RWPE2 (cell line): ENCODE measurements around the gene NECAB2.

ENCODE experiments used
- ATAC-seq: fragments of 200-7000 bp; cut with Tn5 transposase; 3 replicates; pipeline ENCODE4 v1.9.1; 2021; ENCODE audit warnings: low read depth
- DNase-seq: peaks from one replicate; pipeline ENCODE4 v3.0.0-alpha.2; 2020; ENCODE audit warnings: low spot score
- H3K27ac ChIP-seq: fragments of 450-650 bp; 2 replicates; pipeline ENCODE4 v1.5.1; 2017; ENCODE audit warnings: mild to moderate bottlenecking; ENCODE audit not compliant: poor library complexity, severe bottlenecking
- H3K27me3 ChIP-seq: fragments of 250-450 bp; sonication (Bioruptor Pico); 2 replicates; pipeline ENCODE4 v1.5.1; 2021; ENCODE audit warnings: mild to moderate bottlenecking, moderate library complexity; ENCODE audit not compliant: insufficient read depth, poor library complexity, severe bottlenecking
- H3K36me3 ChIP-seq: fragments of 250-450 bp; sonication (Bioruptor Pico); 2 replicates; pipeline ENCODE4 v1.5.1; 2020; ENCODE audit warnings: low read depth, mild to moderate bottlenecking, moderate library complexity
- H3K4me1 ChIP-seq: fragments of 250-450 bp; sonication (Bioruptor Pico); 2 replicates; pipeline ENCODE4 v1.5.1; 2021; ENCODE audit warnings: mild to moderate bottlenecking, moderate library complexity; ENCODE audit not compliant: insufficient read depth, poor library complexity, severe bottlenecking
- H3K4me3 ChIP-seq: fragments of 250-450 bp; sonication (Bioruptor Pico); 2 replicates; pipeline ENCODE4 v1.5.1; 2021; ENCODE audit warnings: mild to moderate bottlenecking, moderate library complexity; ENCODE audit not compliant: severe bottlenecking
- H3K9me3 ChIP-seq: fragments of 250-450 bp; sonication (Bioruptor Pico); 2 replicates; pipeline ENCODE4 v1.5.1; 2021; ENCODE audit warnings: mild to moderate bottlenecking, moderate library complexity; ENCODE audit not compliant: severe bottlenecking
- TF ChIP-seq, protein P1 (sequence below): fragments of 450-650 bp; IDR thresholded peaks from one replicate; pipeline ENCODE4 v1.5.1; 2017; ENCODE audit warnings: mild to moderate bottlenecking, moderate library complexity; ENCODE audit not compliant: poor library complexity, severe bottlenecking

The NECAB2 gene

DNA sequence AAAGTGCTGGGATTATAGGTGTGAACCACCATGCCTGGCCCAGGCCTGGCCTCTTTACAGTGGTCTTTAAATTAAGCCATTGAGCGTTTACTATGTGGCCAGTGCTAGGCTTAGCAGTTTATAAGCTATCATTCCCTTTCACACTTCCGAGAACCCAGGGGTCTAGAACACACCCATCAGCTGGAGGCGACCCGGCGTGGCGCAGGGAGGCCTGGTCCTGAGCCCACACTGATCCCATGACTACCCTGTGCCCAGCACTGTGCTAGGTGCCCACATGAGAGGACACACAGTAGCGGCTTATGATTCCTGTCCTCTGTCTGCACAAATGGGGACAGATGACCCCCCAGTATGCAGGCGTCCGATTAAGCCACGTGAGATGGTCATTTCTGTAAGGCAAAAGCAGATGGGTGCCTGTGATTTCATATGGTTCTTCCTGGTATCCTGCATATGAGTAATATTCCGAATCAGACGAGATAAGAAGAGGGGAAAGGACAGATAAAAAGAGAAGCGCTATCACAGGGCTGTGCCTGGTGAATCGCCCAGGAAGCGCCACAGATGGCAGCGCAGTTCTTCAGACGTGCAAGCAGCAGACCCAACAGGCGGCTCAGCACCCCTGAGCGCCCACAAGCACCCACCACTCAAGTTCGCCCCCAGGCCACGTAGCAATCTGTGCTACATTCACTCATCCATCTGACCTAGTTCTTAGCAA lies 9.8 kb upstream of the NECAB2 start:
- H3K9me3 ChIP-seq: no peaks in the 10 kb centered on the region
- no peak for DNase-seq
- TF ChIP-seq, protein P1, sequence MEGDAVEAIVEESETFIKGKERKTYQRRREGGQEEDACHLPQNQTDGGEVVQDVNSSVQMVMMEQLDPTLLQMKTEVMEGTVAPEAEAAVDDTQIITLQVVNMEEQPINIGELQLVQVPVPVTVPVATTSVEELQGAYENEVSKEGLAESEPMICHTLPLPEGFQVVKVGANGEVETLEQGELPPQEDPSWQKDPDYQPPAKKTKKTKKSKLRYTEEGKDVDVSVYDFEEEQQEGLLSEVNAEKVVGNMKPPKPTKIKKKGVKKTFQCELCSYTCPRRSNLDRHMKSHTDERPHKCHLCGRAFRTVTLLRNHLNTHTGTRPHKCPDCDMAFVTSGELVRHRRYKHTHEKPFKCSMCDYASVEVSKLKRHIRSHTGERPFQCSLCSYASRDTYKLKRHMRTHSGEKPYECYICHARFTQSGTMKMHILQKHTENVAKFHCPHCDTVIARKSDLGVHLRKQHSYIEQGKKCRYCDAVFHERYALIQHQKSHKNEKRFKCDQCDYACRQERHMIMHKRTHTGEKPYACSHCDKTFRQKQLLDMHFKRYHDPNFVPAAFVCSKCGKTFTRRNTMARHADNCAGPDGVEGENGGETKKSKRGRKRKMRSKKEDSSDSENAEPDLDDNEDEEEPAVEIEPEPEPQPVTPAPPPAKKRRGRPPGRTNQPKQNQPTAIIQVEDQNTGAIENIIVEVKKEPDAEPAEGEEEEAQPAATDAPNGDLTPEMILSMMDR: no peak

DNA sequence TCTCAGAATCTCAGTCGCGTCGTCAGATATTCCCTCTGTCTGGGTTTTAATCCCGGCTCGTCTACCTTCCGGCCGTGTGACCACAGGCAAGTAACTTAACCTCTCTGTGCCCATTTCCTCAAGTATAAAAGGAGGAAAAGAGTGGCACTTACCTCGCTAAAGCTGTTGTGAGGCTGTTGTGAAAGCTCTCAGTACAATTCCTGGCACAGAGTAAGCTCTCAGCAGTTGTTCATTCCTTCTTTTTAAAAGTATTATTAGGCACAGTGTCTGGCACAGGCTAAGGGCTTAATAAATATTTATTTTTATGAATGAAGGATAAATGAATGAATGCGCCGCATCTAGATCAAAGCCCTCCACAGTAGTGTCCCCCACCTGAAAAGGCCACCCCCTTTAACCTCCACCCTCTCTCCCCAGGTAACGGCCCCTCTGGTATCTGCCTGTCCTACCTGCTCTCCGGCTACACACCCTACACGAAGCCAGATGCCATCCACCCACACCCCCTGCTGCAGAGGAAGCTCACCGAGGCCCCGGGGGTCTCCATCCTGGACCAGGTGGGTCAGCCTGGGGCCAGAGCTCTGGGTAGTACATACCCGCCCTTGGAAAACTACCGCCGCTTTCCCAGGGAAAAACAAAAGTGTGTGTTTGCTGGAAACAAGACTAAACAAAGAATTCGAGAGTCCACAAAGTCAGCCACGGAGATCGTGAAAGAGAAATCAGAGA lies 9.0 kb upstream of the NECAB2 start:
- Histone ChIP-seq H3K4me1 (peaks cover 6% of the 10 kb centered on the region), H3K27ac (no peak overlapping the region), H3K4me3 (no peak overlapping the region), H3K27me3 (no peaks in the 10 kb centered on the region), H3K9me3 (no peaks in the 10 kb centered on the region), H3K36me3 (peaks cover 16% of the 10 kb centered on the region)
- ATAC-seq (no peak), DNase-seq (no peak)
- TF ChIP-seq, protein P1: no peak

More for the DNA sequence above, 9.8 kb upstream of the NECAB2 start:
- Histone ChIP-seq H3K4me1 (peaks cover 6% of the 10 kb centered on the region), H3K27ac (no peak overlapping the region), H3K36me3 (peaks cover 16% of the 10 kb centered on the region), H3K27me3 (no peaks in the 10 kb centered on the region), H3K4me3 (no peak overlapping the region)
- ATAC-seq: no peak

DNA sequence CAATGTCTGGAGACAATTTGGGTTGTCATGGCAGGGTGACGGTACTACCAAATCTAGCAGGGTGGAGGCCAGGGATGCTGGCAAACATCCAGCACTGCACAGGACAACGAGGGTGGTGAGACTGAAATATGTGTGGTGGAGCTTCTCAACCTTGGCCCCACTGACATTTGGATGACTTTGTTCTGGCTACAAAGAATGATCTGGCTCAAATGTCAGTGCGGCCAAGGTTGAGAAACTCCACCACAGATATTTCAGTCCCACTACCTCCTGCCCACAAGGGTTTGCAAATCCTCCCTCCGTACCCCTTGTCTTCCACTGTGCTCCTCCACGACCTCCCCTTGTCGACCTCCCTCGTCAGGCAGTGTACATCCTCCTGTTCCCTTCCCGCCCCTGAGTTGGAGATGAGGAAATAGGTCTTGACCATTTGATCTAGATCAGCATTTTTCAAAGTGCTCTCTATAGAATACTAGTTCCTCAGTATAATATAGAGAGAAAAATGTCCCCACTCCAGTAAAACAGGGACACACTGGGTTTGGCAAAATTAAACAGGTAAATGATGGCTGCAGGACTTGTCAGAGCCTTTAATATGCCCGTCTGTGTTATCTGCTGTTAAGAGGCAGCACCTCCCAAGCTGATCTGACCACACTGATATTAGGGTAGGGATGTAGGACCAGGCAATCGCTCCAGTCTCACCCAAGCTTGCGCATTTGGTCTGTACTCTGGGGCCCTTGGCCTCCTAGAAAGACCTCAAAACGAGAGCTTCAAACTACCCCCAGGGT lies 8.2 kb upstream of the NECAB2 start:
- ATAC-seq (no peak), DNase-seq (no peak)
- Histone ChIP-seq H3K9me3 (no peaks in the 10 kb centered on the region), H3K4me3 (no peak overlapping the region), H3K27me3 (no peaks in the 10 kb centered on the region), H3K4me1 (no peaks in the 10 kb centered on the region), H3K27ac (no peak overlapping the region), H3K36me3 (peaks cover 16% of the 10 kb centered on the region)
- TF ChIP-seq, protein P1: no peak

DNA sequence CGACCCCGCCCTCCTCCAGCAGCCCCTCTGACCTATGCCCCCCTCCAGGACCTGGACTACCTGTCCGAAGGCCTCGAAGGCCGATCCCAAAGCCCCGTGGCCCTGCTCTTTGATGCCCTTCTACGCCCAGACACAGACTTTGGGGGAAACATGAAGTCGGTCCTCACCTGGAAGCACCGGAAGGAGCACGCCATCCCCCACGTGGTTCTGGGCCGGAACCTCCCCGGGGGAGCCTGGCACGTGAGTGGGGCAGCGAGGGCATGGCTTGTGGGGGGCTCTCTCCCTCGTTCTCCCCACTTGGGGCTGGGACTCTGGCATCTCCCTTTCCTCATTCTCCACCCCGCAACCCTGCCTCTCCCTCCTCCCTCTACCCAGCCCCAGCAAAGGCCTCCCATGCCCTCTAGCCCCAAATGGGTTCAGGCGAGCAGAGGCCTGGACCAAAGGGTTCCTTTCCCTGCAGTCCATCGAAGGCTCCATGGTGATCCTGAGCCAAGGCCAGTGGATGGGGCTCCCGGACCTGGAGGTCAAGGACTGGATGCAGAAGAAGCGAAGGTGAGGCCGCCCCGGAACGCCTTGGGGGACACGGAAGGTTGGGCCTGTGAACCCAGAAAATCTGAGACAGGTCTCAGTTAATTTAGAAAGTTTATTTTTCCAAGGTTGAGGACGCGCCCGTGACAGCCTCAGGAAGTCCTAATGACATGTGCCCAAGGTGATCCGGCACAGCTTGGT lies 7.4 kb upstream of the NECAB2 start:
- DNase-seq (no peak), ATAC-seq (no peak)
- no peaks in the 10 kb centered on the region for H3K9me3 ChIP-seq
- H3K36me3 ChIP-seq: peaks cover 16% of the 10 kb centered on the region
- H3K4me3 ChIP-seq: no peak overlapping the region
- no peak overlapping the region for H3K27ac ChIP-seq
- TF ChIP-seq, protein P1: no peak
- H3K4me1 ChIP-seq: no peaks in the 10 kb centered on the region
- H3K27me3 ChIP-seq: no peaks in the 10 kb centered on the region
